DMS153 treated with DMSO at 0.1 percent for 48 hours (cell line): ENCODE measurements around the gene TIGD3.
A peak's percentile ranks its signal among the peaks of the same experiment; 100 is the strongest.

ENCODE experiments used
- DNase-seq: peaks from one replicate; lab custom pipeline; 2025; ENCODE audit not compliant: unreplicated experiment; lab: John Stamatoyannopoulos, UW

TIGD3 gene

GRCh38 chr11:65354265-65355012 is at the start of gene TIGD3:
Gene TIGD3 (plus strand): TSS chr11:65354751. CDS start chr11:65355809, 1,058 bp downstream.
- DNase-seq: peak; percentile 94

GRCh38 chr11:65305501-65306268 is 48.9 kb upstream of the TIGD3 start:
- no peak for DNase-seq

GRCh38 chr11:65307298-65308229 is 47.0 kb upstream of the TIGD3 start:
- DNase-seq: no peak

- DNase-seq: no peak
These were observed 46.2 kb upstream of the TIGD3 start for GRCh38 chr11:65308281-65308891.

- DNase-seq: no peak
These were observed 45.5 kb upstream of the TIGD3 start for GRCh38 chr11:65309006-65309405.

- DNase-seq: no peak
These were observed 44.3 kb upstream of the TIGD3 start for GRCh38 chr11:65310215-65310614.

- no peak for DNase-seq
These were observed 43.8 kb upstream of the TIGD3 start for GRCh38 chr11:65310736-65311135.

GRCh38 chr11:65311170-65311678 is 43.3 kb upstream of the TIGD3 start:
- DNase-seq: no peak

GRCh38 chr11:65314501-65315203 is 39.9 kb upstream of the TIGD3 start, which contains the start of gene CDC42EP2:
Gene CDC42EP2 (plus strand): TSS chr11:65314866. CDS start chr11:65320899, 6,033 bp downstream.
- peak; percentile 54 for DNase-seq

- DNase-seq: peak; percentile 62
These were observed 39.2 kb upstream of the TIGD3 start for GRCh38 chr11:65315204-65315865.

- no peak for DNase-seq
These were observed 38.7 kb upstream of the TIGD3 start for GRCh38 chr11:65315866-65316226.

GRCh38 chr11:65316227-65317024 is 38.1 kb upstream of the TIGD3 start:
- no peak for DNase-seq

GRCh38 chr11:65317025-65317786 is 37.3 kb upstream of the TIGD3 start:
- no peak for DNase-seq

GRCh38 chr11:65320386-65321075 is 34.0 kb upstream of the TIGD3 start:
- no peak for DNase-seq

GRCh38 chr11:65321076-65321475 is 33.5 kb upstream of the TIGD3 start:
- DNase-seq: no peak

GRCh38 chr11:65321828-65322485 is 32.6 kb upstream of the TIGD3 start:
- DNase-seq: no peak

- DNase-seq: no peak
These were observed 30.7 kb upstream of the TIGD3 start for GRCh38 chr11:65323813-65324212.
